NCI-H526 (cell line): ENCODE data around the gene CFAP221.

Experiments
- DNase-seq, 2 experiments: peaks; one replicate each; lab custom pipeline; 2025; lab: John Stamatoyannopoulos, UW

Gene CFAP221

DNA sequence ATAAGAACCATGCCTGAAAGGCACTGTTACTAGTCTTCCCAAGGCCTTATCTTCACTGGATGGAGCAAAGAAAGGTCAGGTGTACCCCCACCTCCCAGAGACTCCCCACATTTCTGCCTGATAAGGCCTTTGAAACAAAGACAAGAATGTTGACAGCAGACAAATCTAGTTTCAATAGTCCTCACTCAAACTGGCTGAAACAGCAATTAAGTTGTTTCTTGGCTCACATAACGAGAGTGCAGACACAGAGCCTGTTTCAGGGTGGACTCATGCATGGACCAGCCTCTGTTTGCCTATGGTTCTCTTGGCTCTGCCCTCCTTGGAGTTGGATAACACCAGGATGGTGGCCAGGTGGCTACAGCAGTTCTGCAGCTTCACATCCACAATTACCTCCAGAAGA lies 7.5 kb upstream of the CFAP221 start:
- DNase-seq = no peak

- no peak for DNase-seq
Observed at GRCh38 chr2:119537792-119538191, 6.5 kb upstream of the CFAP221 start.

GRCh38 chr2:119541476-119541875 lies 2.8 kb upstream of the CFAP221 start:
- DNase-seq = no peak

- DNase-seq = no peak
Observed at GRCh38 chr2:119544939-119545475, 758 bp downstream of the CFAP221 start.

GRCh38 chr2:119545754-119546446 lies 1.7 kb downstream of the CFAP221 start:
- DNase-seq = no peak

DNA sequence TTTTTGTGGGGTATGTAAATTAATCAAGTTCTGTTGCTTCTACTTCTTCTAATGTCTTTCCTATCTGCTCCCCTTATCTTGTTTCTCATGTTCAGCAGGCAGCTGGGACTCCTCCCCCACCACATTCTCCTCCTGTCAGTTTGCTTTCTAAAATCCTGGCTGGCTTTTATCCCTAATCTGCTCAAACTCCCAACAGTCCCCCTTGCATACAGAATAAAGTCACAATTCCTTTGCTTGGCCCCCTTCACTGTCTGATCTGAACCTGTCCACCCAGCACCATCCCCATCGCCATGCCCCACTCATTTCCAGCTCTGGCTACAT lies 2.2 kb downstream of the CFAP221 start:
- DNase-seq = no peak

DNA sequence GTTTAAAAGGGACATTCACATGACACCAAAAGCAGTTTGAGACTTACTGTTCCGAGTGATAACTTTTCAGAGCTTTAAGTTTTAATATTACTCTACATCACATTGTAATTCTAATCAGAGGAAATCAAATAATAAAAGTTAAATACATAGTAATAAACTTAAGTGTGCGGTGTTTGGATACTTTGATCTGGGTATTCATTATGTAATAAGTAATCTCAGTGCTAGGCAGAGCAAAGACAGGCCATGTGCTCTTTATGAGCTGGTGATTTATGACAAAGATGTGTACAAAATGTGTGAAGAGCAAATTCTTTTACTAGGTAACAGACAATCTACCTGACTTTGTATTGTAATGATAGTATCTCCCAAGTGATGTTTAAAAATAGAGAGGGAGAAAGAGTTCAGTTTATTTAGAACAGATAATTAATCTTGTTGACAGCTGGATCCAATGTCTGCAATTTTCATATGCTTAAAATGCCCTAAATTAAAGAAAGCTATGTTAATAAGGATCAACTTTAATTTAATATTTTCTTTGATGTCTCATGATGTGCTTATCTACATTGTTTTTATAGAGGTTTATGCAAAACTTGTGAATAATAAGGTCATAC lies 4.4 kb downstream of the CFAP221 start:
- peak; percentile 38 to 39 for DNase-seq

GRCh38 chr2:119549241-119549640 lies 5.0 kb downstream of the CFAP221 start:
- no peak for DNase-seq

- DNase-seq = no peak
Observed at GRCh38 chr2:119550346-119550745, 6.1 kb downstream of the CFAP221 start.

DNA sequence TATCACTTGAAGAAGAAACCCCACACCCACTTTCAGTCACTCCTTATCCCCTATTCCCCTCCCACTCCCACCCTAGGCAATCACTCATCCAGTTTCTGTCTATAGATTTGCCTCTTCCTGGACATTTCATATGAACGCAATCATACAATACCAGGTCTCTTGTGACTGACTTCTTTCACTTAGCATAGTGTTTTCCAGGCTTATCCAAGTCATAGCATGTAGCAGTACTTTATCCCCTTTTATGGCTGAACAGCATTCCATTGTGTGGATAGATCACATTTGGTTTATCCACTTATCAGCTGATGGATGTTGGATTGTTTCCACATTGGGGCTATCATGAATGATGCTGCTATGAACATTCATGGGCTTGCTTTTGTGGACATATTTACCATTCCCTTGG lies 6.6 kb downstream of the CFAP221 start:
- no peak for DNase-seq

- DNase-seq = no peak
Observed at GRCh38 chr2:119552902-119553301, 8.7 kb downstream of the CFAP221 start.

- DNase-seq = peak in 1 of 2 experiments; percentile 8
Observed at GRCh38 chr2:119553687-119554344, 9.6 kb downstream of the CFAP221 start.

DNA sequence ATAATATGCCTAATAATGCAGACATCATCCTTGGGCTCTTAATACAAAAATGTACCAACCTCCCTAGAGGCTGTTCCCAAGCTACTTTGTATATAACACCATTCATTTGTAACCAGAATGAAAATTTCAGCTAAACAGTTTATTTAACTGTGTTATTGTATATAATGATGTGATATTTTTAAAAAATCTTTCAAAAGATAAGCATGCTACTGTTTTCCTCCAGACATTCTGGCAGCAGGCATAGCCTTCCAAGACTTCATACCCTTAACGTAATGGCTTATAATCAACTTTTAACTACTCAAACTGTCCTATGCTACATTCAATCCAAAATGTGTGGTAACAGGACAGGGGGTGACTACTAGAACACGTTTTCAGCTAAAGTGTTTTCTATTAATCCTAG lies 21.2 kb downstream of the CFAP221 start:
- DNase-seq = no peak

- no peak for DNase-seq
Observed at GRCh38 chr2:119567292-119567691, 23.0 kb downstream of the CFAP221 start.

- no peak for DNase-seq
Observed at GRCh38 chr2:119574108-119574815, 30.0 kb downstream of the CFAP221 start.

- no peak for DNase-seq
Observed at GRCh38 chr2:119574864-119575263, 30.6 kb downstream of the CFAP221 start.

DNA sequence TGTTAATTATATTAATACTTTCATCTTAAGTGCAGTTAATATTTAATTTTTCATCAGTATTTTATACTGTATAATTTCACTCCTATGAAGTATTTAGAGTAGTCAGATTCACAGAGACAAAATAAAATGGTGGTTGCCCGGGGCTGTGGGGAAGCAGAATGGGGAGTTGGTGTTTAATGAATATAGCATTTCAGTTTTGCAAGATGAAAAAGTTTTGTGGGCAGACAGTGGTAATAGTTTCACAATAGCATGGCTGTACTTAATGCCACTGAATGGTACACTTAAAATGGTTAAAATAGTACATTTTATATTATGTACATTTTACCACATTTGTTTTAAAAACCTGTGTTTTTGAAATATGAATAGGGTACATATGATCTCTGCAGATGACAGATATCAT lies 31.2 kb downstream of the CFAP221 start:
- no peak for DNase-seq

GRCh38 chr2:119579424-119580295 lies 35.4 kb downstream of the CFAP221 start:
- DNase-seq = no peak

GRCh38 chr2:119580550-119581072 lies 36.4 kb downstream of the CFAP221 start:
- DNase-seq = no peak

- no peak for DNase-seq
Observed at GRCh38 chr2:119583291-119583690, 39.0 kb downstream of the CFAP221 start.

DNA sequence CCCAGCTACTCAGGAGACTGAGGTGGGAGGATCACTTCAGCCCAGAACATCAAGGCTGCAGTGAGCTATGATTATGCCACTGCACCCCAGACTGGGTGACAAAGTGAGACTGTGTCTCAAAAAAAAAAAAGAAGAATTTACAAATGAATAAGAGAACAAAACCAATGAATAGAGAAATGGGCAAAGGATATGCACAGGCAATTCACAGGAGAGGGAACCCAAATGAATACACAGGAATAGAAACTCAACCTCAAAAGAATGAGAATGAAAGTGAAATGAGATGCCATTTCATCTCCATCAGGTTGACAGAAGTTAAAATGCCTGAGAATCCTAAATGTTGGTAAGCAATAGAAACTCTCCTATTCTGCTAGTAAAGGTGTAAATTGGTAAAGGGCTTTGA lies 40.2 kb downstream of the CFAP221 start:
- DNase-seq = no peak
